HS-5 (cell line): Measurements from ENCODE around the gene GPR68.

Experiments used
- DNase-seq: peaks from one replicate; pipeline ENCODE4 v3.0.0-alpha.2; 2012; ENCODE audit warnings: low read depth

Gene GPR68, protein sequence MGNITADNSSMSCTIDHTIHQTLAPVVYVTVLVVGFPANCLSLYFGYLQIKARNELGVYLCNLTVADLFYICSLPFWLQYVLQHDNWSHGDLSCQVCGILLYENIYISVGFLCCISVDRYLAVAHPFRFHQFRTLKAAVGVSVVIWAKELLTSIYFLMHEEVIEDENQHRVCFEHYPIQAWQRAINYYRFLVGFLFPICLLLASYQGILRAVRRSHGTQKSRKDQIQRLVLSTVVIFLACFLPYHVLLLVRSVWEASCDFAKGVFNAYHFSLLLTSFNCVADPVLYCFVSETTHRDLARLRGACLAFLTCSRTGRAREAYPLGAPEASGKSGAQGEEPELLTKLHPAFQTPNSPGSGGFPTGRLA

DNA sequence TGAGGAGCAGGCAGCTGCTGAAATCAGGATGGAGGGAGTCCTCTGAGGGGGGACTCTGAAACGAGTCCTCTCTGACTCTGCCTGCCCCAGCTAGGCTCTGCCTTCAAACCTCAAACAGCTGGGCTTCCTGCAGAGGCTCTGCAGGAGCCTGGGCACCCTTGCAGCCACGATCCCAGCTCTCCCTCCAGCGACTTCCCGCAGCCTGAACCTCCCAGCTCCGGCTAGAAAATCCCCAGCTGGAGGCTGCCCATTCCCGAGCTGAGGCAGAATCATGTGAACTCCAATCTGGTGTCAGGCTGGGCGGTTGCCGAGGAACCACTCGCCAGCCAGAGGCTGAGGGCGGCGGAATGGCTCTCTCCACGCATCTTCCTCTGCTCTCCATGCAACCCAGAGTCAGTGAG lies at the start of gene GPR68:
Gene GPR68, minus strand, starts transcription at position 204 of the 401 bp plus-strand sequence. CDS start 9,654 bp downstream, outside the sequence.
- DNase-seq: no peak

DNA sequence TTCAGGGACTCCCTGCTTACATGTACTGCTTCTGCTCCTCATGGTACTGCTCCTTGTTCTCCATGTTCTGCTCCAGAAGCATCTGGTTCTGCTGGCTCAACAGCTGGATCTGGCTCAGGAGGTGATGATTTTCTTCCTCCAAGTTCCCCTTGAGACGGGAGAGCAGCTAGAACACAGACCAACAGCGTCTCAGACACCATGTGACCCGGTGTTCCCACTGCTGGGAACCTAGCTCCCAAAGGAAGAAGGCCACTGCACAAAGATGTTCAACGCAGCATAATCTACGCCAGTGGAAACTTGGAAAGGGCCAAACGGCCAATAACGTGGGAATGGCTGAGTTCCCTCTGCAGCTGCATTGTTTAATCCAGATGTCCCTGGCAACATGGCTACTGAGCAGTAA lies 49.6 kb upstream of the GPR68 start:
- DNase-seq: no peak

DNA sequence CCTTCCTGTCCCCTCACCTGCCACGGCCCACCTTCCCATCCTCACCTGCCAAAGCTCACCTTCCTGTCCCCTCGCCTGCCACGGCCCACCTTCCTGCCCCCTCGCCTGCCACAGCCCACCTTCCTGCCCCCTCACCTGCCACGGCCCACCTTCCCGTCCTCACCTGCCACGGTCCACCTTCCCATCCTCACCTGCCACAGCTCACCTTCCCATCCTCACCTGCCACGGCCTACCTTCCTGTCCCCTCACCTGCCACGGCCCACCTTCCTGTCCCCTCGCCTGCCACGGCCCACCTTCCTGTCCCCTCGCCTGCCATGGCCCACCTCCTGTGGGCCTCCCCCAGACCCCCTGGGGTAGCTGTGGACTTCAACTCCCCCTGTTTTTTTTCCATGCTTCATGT lies 48.8 kb upstream of the GPR68 start:
- no peak for DNase-seq

DNA sequence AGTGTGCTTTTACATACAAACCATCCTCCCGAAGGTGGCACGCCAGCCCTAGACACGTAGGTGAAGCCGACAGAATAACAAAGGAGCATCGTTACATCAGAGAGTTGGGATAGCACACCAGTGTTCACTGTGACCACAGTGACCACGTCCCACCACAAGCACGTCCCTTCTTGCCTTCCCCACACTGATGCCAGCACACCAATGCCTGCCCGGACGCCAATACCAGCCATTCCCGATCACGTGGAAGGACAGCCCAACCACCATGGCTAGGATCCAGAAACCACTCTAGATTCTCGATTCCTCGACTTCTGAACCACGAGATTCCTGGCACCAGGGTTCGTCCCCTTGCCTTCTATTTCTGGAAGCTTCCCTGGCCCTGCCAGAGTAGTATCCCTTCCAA lies 48.0 kb upstream of the GPR68 start:
- DNase-seq: no peak

DNA sequence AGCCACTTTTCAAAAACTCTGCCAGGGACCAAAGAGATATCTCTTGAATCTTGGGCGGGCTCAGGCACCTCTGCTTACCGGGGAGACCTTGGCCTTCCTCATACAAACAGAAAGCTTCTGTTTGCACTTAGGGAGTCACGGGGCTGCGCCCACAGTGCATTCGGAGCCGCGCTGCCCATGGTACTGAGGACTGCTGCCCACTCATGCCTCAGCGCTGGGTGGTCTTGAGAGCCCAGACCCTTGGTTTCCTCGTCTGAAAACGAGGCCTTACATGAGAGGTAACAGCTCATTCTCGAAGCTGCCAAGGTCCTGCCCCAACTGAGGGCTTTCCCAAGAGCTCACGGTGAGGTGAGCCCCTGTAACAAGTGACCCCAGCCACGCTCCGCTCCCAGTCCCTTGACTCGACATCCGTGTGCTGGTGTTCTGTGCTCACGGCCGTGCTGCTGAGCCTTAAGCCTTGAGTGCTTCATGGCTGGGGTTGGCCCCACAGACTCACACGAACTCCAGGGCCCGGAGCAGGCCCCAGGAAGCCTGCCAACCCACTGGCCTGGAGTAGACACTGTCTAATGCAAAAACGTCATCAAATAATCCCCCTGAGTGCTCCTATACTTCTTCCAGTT lies 47.4 kb upstream of the GPR68 start:
- no peak for DNase-seq

DNA sequence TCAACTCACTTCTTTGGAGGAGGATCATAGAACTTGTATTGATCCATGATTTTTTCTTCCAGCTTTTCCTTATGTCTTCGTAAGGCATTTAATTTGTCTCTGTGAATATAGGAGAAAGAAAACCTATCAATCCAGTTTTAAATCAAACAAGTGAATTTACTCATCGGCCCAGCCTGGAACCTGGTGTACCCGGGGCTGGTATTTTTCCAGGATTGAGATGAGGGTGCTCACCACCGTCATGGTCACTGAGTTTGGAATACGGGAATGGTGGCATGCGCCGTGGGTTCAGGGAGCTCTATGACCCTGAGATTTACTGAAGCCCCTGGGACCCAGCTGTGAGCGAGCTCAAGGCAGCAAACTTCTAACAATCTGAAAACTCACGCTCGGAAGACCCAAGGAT lies 46.5 kb upstream of the GPR68 start:
- no peak for DNase-seq

DNA sequence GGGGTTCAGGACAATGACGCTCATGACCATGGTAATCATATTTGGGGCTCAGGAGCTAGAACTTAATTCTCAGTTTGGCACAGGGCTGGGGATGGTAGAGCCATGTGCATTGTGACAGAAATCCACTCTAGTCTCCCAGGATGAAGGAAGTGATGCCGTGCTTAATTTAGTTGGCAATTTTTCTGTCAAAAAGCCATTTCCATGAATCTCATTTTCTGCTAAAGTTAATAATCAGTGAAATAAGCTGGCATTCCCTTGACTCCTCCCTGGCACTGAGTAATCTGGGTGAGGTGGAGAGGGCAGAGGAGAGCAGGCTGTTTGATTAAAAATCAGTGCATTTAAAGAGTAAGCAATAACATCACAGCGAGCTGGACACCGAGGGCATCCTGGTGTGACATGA lies 45.0 kb upstream of the GPR68 start:
- DNase-seq: no peak

DNA sequence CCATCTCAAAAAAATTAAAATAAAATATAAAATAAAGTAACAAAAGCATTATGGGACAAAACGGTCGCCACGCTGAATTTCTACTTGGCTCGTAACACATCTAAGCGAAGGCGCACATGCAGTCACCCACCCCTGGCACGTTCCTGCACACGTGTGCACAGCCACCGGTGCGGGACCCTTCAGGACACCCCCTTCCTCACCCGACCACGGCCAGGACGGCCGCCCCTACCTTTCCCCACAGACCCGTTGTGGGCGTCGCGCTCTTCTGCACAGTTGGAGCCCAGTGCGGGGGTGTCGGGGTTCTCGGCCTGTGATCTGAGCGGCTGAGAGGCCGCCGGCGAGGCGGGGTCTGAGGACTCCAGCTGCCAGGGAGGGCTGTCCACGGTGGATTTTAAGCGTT lies 44.4 kb upstream of the GPR68 start:
- DNase-seq: no peak

DNA sequence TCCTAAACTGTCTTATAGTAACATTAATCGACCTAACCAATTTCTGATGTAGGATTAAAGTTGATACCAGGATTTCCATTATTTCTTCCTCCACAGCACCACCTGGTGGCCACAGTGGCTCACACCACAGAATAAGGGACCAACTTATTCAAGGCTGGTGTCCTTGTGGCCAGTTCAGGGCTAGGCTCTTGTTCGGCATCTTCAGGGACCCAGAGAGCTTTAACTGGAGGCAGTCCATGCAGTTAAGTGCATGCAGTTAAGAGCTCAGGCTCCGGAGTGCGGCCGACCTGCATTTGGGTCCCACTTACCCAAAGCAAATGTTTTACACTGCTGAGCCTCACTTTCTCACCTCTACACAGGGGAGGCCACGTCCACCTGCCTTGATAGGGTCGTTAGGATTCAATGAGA lies 42.0 kb upstream of the GPR68 start:
- peak; percentile 37 for DNase-seq

DNA sequence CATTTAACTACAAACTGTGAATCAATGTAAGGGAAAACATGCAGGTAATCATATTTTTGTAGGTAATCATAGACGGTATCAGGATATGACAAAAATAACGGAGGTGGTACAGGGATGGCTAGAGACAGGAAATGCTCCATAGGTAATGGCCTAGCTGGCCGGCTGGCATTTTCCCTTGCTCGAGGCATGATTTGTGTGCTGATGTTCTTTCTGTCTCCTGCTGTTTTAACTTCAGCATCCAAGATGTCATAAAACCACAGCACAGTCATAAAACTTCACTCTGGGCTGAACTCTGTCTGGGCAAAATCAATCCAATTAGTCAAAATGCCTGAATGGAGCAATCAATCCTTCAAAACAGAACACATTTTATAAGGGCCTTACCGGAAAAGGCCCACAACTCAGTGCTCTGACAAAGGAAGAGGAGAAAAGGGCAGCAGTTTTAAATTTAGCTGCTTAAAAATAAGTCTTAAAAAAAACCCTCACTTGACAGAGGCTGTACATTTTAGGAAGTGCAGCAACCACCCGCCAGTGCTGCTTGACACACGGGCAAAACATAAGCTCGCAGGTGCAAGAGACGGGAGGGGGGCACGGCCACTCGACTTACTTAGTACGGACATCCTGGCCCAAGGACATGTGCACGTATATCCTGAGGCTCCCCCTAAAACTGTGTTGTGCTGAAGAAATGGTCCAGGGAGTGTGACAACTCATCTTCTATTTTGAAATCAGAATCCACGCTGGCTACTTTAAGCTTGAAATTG lies 40.5 kb upstream of the GPR68 start:
- DNase-seq: no peak

DNA sequence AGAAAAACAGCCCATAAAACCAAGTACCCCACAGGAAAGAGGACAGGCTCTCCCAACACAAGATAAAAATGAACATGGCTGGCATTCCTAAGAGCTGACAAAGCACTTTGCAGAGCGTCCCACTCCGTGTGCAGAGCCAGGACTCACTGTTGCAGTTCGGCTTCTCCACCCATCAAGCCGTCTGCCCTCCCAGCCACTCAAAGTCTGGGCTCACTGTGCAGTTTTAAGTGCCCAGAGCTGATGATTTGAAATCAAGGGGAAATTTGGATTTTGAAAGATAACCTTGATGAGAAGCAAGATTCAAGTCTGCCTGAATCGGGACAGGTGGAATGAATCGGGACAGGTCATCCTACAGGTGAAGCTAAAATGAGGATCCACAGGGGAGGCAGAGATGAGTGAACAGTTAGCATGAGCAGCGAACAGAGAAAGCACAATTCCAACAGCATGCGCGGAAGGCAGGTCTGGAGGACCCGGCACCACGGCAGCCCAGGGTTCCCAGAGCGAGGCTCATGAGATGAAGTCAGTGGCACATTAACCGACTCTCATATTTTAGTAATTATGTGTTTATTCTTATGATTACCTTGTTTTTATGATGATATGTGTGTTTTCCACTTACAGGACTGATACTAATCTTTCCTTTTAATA lies 39.8 kb upstream of the GPR68 start:
- DNase-seq: peak; percentile 33

DNA sequence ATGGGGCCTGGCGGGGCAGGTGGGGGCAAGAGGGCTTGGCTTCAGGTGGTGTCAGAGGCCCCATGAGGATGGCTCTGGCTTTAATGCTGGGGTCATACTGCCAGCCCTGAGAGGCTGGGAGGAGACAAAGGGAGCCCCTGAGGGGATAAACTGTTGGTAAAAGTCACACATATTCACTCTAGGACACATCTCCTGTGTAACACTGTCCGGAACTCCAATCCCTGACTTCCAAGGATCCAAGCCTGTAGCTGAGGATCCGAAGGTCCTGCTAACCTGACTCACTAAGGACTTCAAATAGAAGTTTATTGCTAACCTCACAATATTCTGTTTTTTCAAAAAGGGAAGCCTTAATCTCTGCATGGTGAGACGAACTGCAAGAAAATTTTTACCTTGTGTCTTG lies 39.2 kb upstream of the GPR68 start:
- DNase-seq: no peak

DNA sequence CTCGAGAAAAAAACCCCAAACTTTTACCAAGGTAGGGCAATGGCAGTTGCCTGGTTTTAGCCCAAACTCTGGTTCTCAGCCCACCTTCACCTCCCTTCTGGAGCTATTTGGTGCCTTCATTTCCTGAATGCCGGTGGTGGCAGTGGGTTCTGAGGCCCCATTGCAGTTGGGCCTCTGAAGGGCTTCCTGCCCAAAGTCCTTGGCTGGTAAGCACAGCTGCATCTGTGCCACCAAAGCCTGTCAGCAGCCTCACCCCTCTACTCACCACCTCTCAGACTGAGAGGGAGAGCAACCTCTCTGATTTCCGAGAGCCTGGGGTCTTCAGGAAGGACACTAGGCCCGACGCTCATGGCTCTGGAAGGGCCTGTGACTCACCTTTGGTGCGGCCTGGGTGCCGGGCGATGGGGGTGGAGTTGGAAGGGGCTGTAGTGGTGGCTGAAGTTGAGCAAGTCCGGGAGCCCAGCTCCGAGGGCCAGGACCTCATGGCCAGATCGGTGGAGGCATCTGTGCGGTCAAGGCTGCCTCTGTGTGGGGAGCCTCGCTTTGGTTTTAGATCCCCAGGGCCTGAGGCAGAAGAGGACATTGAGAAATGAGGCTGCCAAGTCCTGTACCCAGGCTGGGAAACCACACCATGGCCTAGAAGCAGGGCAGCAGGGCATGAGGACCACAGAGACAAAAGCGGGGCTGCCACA lies 38.6 kb upstream of the GPR68 start:
- DNase-seq: no peak

DNA sequence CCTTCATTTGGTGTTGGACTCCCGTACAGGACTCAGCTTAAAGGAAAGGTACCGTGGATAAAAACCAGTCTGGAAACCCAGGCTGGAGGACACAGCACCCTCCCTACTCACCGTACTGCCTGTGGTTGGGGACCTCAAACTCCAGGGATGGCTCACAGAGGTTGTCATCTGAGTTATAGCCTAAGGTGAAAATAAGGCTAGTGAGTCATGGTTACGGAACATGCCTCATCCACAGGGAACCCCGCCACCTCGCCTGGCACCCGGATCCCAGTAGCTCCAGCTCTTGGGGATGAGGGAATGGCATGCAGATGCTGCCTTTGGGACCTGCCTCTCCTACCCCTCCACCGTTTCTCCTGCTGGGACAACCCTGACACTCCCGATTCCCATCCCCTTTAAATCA lies 36.8 kb upstream of the GPR68 start:
- DNase-seq: peak; percentile 1

DNA sequence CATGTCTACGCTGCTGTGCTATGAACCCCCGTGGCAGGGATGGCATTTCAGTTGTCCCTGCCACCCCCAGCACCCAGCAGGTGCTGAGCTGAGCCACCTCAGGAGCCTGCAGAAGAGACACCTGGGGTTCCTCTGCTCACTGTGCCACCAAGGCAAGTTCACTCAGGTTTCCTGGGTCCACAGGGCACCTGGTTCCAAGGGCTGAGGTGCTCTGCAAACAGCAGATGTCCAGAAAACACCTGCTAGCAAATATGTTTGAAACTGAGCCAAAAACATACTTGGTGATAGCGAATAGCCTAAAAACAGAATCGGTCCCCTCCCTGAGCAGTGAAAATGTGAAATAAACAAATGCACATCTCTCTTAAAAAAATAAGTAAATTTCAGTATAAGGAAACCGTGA lies 35.6 kb upstream of the GPR68 start:
- no peak for DNase-seq

DNA sequence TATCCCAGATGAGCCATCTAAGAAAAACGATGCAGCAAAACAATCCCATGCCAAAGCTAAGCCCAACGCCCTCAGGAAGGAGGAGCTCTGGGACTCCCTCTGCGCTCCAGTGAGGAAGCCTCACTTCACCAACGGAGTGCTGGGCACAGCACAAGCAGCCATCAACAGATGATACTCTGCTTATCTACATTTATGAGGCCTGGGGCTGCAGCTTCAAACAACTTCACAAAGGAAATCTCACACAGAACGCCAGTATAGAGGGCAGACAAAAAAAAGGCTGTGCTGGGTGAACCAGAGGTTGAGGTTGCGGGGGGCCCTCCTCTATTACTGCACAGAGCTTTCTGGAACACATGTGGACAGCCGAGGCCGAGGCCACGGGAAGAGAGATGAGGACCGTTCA lies 34.9 kb upstream of the GPR68 start:
- no peak for DNase-seq

DNA sequence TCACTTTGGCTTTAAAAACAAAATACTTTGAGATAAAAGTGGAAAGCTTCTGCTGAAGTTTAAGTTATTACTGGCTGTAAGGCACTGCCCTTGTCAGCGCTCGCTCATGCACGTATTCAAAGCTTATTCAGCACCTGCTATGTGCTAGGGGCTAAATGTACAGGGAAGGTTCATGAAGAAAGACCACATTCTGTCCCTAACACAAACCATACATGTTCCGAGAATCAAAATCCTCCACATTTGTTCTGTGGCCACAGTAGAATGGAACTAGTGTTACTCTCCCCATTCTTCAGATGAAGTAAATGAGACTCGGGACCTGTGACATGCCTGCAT lies 33.8 kb upstream of the GPR68 start:
- DNase-seq: no peak

DNA sequence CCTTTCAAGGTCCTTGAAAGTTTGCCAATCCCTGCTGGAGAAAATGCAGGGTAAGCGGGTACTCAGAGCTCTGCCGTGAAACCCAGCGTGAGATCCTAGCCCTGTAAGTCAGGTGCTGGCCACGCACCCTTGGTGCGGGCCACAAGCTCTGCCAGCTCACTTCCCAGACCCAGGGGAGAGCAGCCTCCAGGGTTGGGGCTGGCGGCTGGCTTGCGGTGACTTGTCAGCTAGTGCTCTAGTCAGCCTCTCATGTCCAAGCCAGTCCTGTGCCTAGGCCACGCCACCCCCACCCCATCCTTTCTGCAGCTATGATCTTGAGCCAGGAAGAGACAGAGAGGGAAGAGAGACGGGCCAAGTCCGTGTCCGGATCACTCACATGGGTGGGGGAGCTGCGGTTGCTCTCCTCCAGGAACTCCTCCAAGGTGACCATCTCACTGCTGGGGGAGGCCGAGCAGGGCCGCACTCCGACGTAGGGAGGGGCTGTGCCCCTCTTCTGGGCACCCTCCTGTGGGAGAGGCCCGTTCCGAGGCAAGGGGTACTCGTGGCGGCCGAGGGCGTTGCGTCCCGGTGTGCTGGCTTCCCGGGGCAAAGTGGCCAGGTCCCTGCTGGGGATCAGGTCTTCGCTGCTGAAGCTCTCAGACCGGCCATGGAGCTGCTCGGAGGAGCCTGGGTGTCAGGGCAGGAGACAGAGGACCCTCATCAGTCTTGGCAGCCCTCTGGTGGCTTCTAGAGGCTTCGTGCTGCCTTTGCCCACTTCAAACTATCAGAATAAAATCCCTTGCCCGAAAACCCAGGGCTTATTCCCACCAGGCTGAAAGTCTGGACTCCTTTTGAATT lies 33.3 kb upstream of the GPR68 start:
- no peak for DNase-seq

DNA sequence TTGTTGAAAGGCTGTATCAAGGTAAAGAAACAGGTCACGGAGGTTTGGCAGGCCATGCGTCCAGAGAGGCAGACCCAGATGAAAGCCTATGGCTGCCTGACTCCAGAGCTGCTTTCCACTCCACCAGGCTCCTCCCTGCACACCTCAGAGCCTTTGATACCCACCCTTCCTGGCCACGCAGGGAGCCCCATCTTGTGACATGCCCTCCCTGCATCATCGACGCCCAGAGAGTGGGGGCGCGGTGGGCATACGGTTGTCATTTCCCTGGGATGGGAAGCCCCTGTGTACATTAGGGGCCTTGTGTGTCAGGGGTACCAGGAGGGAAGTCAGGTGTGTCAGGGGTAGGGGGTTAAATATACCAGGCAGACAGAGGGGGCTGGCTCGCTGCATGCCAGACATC lies 30.3 kb upstream of the GPR68 start:
- no peak for DNase-seq

DNA sequence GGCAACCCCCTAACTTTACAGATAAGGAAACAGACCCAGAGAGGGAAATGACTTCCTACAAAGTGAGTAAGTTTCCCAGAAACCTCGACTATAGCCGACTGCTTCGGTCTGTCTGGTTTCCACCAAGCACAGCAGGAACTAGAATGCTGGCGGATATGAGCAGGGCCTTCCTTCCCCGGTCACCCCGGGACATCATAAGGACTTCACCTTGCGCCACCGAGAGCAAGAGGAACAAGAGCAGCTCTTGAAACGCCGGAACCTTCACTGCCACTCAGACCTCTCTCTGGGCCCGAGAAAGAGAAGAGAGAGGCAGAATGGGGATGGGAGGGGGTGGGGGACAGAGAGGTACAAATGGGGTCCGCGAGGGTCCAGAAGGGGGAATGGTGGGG lies 29.4 kb upstream of the GPR68 start:
- DNase-seq: no peak

DNA sequence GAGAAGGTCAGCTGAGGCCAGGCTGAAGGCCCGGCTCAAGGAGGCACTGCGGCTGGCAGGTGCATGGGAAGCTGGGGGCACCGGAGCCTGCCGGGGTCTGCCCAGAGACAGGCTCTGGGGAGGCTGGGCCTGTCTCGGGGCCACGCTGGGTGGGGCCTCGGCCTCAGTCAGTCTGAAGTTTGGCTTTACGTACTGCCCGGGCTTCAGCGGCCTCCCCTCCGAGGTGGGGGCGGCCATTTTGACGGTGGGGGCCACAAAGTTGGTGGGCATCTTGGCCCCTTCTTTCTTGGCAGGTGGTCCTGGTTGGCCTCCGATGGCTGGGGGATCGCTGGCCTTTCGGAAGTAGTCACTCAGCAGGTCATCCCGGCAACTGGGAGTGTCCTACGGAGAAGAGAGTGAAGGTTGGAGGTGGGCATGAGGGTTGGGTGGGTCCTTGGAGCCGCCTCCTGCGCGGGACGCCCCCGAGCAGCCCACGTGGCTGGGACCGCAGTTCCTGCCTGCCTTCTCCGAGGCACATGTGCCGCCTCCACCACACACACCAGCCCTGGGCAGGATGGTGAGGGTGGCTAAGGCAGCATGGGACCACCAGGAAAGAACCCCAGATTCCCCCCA lies 28.9 kb upstream of the GPR68 start:
- DNase-seq: no peak
